Heart left ventricle (tissue), 16 donors: ENCODE measurements around the gene DEPDC5. TPM values are rescaled to one million over a fixed set of nuclear protein-coding genes. Genes with fewer than 3 reads are reported as not detected.
"Not testable (repeated sequence)": the region's sequence is repeated elsewhere in the genome, so short reads cannot be mapped to it uniquely, and the experiment has no call there.

Experiments used
- ATAC-seq, 4 donors: fragments of 200-7000 bp; cut with Tn5 transposase; one replicate each; pipeline ENCODE4 v1.9.1; 2020 to 2022; ENCODE audit warnings: moderate library complexity in 4 of 4, mild to moderate bottlenecking in 3 of 4, moderate number of reproducible peaks in 1 of 4
- DNase-seq, 5 donors: peaks; one replicate each; pipeline ENCODE4 v3.0.0-alpha.2; 2020
- H3K27ac ChIP-seq, 12 donors: fragments of 200-600 bp; sonication (generic) in 4 of 12; one replicate each; pipeline versions ENCODE4 v1.5.0 to v1.8.0; 2016 to 2022; ENCODE audit warnings: mild to moderate bottlenecking in 2 of 12
- H3K27me3 ChIP-seq, 9 donors: fragments of 200-600 bp; sonication (generic) in 2 of 9; one replicate each; pipeline versions ENCODE4 v1.5.1 to v1.8.0; 2016 to 2022; ENCODE audit warnings: mild to moderate bottlenecking in 3 of 9
- H3K36me3 ChIP-seq, 9 donors: fragments of 200-600 bp; sonication (generic) in 2 of 9; one replicate each; pipeline versions ENCODE4 v1.5.0 to v1.8.0; 2018 to 2022; ENCODE audit warnings: mild to moderate bottlenecking in 2 of 9
- H3K4me1 ChIP-seq, 12 donors: fragments of 200-600 bp; sonication (generic) in 4 of 12; one replicate each; pipeline versions ENCODE4 v1.5.0 to v1.8.0; 2016 to 2022; ENCODE audit warnings: mild to moderate bottlenecking in 3 of 12
- H3K4me3 ChIP-seq, 12 donors: fragments of 200-600 bp; sonication (generic) in 4 of 12; one replicate each; pipeline versions ENCODE4 v1.5.0 to v1.8.0; 2017 to 2022; ENCODE audit warnings: mild to moderate bottlenecking in 9 of 12, moderate library complexity in 4 of 12
- H3K9me3 ChIP-seq, 12 donors: fragments of 200-600 bp; sonication (generic) in 4 of 12; one replicate each; pipeline versions ENCODE4 v1.5.0 to v1.8.0; 2016 to 2022; ENCODE audit warnings: mild to moderate bottlenecking in 1 of 12
- POLR2A ChIP-seq, 2 donors: fragments of 450-650 bp; IDR thresholded peaks; one replicate each; pipeline ENCODE4 v1.6.1; 2017; ENCODE audit warnings: antibody characterized with exemption in 2 of 2, mild to moderate bottlenecking in 2 of 2, moderate library complexity in 2 of 2
- WGBS, 4 donors: extraction: QIAGEN DNeasy Blood & Tissue Kit in 2 of 4; methylation state at CpG; one replicate each; pipeline versions ENCODE4 v1.1.5 to v1.1.7; 2013 to 2018; 5-methylcytosine and 5-hydroxymethylcytosine counted together
- intact Hi-C, 10 donors: fragments of 100-400 bp; cut with DNase I; formaldehyde crosslinking; loops; one replicate each; pipeline versions ENCODE4 v1.11.1 to v1.14.2; 2022
- polyA plus RNA-seq, 2 donors: library from polyadenylated mRNA; stranded (reverse); fragments of 200-250 nt; gene quantifications; one replicate each; pipeline ENCODE4 v1.2.3, GENCODE V29; 2013
- total RNA-seq, 9 donors: library from RNA; depleted of rRNA in 2 of 9; stranded (reverse); fragments of >200 nt in 2 of 9; fragmentation: NEBNext Ultra II Directional in 3 of 9; extraction: Animal tissue kit (Norgen Biotek cat#: 25700) in 3 of 9; gene quantifications; one replicate each; pipeline versions ENCODE4 v1.1.0 to v1.2.4, GENCODE V29; 2016 to 2023
- TF ChIP-seq, protein P1 (sequence below), 12 donors: fragments of 200-600 bp; sonication (generic) in 4 of 12; IDR thresholded peaks; one replicate each; pipeline versions ENCODE4 v1.5.0 to v1.8.0; 2018 to 2022; ENCODE audit warnings: antibody characterized with exemption in 12 of 12, mild to moderate bottlenecking in 5 of 12
- donor health status: ischemic (EF 13 %, LVEDD 7.1; RV severe dilation, severe dysfunction).
- donor health status: healthy with polysubstance abuse.
- donor health status: DM: no; HTN: yes; CAD: no.
- donor health status: DM: no; HTN: no; CAD: no.
- donor health status: ischemic (EF 25% LVEDD 6.9; RV normal size, moderate dysfunction).
- donor health status: ischemic (EF 25% LVEDD 5.7; RV mildly dilated, moderate dysfunction).
- donor health status: healthy.
- donor health status: DM: yes; HTN: yes; CAD: no.
- donor health status: ischemic (EF 35%, LVEDD 5.7; RV mildly dilated, moderate dysfunction).
- donor health status: nonischemic (EF 11% LVEDD 7.7; RV severe dilation, severe dysfunction).
- donor health status: DM: yes; HTN: yes; CAD: no.
- donor health status: PGD.
- donor health status: ischemic (EF 29% LVEDD 5.4; RV normal size, mild dysfunction).
- donor health status: nonischemic (EF 23%, LVEDD 6.1; RV moderate dilation, normal function).

DEPDC5 gene
- total and polyA plus RNA-seq, 11 donors = 5.7 to 21.4 (median 10.4) TPM

DNA sequence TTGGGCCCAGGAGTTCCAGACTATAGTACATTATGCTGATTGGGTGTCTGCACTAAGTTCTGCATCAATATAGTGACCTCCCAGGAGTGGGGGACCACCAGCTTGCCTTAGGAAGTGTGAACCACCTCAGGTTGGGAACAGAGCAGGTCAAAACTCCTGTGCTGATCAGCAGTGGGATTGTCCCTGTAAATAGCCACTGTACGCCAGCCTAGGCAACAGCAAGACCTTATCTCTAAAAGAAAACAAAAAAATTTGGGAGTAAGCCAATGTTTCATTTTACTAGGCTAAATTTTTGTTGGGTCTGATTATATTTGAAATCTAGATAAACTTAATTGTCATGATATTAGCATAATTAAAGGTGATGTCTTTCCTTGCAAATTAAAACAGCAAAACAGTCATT, 3.4 kb downstream of the DEPDC5 start:
- Histone ChIP-seq H3K27me3 (no peaks in the 10 kb centered on the region), H3K9me3 (no peaks in the 10 kb centered on the region), H3K36me3 (peaks cover 0 to 50% (median 37%) of the 10 kb centered on the region in 9 donors), H3K4me3 (no peak overlapping the region), H3K4me1 (peaks cover 3 to 27% (median 22%) of the 10 kb centered on the region in 12 donors), H3K27ac (no peak overlapping the region)
- intact Hi-C loops = loop anchor here in 3 of 10 donors (10.0 kb wide), 3 partner anchors 92 to 262 kb away; partner anchors contain the start of genes PISD (in 2 of the 3), SFI1 (in 1 of the 3) and YWHAH (in 1 of the 3)
- TF ChIP-seq, protein P1, sequence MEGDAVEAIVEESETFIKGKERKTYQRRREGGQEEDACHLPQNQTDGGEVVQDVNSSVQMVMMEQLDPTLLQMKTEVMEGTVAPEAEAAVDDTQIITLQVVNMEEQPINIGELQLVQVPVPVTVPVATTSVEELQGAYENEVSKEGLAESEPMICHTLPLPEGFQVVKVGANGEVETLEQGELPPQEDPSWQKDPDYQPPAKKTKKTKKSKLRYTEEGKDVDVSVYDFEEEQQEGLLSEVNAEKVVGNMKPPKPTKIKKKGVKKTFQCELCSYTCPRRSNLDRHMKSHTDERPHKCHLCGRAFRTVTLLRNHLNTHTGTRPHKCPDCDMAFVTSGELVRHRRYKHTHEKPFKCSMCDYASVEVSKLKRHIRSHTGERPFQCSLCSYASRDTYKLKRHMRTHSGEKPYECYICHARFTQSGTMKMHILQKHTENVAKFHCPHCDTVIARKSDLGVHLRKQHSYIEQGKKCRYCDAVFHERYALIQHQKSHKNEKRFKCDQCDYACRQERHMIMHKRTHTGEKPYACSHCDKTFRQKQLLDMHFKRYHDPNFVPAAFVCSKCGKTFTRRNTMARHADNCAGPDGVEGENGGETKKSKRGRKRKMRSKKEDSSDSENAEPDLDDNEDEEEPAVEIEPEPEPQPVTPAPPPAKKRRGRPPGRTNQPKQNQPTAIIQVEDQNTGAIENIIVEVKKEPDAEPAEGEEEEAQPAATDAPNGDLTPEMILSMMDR (IDR thresholded peaks at IDR 0.05) = no peak
- ATAC-seq (no peak), DNase-seq (no peak)
- 32 to 40% (median 34%) methylated on average over 1 of the region's 1 CpG for WGBS, 4 donors

DNA sequence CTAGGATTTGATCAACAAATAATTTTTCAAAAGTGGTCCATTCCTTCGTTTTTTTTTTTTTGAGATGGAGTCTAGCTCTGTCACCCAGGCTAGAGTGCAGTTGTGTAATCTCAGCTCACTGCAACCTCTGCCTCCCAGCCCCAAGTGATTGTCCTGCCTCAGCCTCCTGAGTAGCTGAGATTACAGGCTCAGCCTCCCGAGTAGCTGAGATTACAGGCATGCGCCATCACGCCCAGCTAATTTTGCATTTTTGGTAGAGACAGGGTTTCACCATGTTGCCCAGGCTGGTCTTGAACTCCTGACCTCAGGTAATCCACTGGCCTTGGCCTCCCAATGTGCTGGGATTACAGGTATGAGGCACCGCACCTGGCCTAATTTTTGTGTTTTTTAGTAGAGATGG, 5.0 kb downstream of the DEPDC5 start:
- Histone ChIP-seq H3K36me3 (peaks cover 0 to 66% (median 51%) of the 10 kb centered on the region in 9 donors), H3K4me1 (peaks cover 0 to 17% (median 11%) of the 10 kb centered on the region in 12 donors)
- intact Hi-C loops = loop anchor here in 3 of 10 donors (10.0 kb wide), 3 partner anchors 94 to 264 kb away; partner anchors contain the start of genes PISD (in 2 of the 3), SFI1 (in 1 of the 3) and YWHAH (in 1 of the 3)
- WGBS, 4 donors = 89 to 91% (median 90%) methylated on average over 5 of the region's 5 CpGs
- H3K4me3 ChIP-seq, H3K9me3 ChIP-seq, H3K27ac ChIP-seq, H3K27me3 ChIP-seq, DNase-seq, ATAC-seq: not testable (repeated sequence)

DNA sequence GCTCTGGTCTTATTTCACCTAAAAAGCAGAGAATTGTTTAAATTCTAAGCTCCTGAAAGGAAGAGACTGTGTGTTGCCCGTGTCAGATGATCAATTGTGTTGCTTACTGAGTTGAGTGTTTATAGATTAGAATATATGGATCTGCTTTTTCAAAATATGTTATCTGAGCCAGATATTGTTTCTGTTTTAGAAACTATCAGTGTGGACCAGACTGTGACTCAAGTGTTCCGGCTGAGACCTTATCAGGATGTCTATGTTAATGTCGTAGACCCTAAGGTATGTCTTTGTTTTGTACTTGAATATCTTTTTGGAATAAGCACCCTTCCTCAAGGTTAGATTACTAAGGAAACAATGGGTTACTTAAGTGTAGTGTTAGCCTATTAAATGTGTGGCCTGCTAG, 11.0 kb downstream of the DEPDC5 start:
- intact Hi-C loops = no loop called here

DNA sequence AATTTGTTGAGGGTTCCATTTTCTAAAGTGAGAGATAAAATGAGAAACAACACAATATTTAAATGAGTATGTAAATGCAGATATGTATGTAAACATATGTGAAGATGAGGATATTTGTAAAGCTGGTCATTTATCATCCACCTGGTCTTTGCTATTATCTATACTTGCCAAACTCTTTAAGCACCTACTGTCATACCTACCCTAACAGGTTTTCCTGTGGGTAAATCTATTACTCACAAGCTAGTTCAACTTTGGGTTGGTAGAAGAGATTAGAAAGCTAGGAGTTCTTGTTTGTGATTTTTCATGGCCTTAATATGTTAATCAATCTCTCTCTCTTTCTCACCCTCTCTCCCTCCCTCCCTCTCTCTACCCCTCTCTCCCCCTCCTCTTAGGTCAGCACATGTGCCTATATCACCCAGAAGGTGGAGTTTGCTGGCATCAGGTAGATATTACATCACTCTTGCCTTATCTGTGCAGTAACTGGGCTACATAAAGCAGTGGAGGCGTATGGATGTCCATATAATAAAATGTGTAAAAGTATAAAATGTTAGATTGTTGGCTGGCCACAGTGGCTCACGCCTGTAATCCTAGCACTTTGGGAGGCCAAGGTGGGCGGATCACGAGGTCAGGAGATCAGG, 14.7 kb downstream of the DEPDC5 start:
- no peak overlapping the region for H3K27ac ChIP-seq
- 96 to 97% (median 97%) methylated on average over 4 of the region's 4 CpGs for WGBS, 4 donors
- intact Hi-C loops = no loop called here
- H3K4me3 ChIP-seq = no peak overlapping the region
- TF ChIP-seq, protein P1 (IDR thresholded peaks at IDR 0.05) = no peak
- TF ChIP-seq POLR2A (IDR thresholded peaks at IDR 0.05) = no peak
- DNase-seq = no peak
- no peaks in the 10 kb centered on the region for H3K27me3 ChIP-seq
- H3K9me3 ChIP-seq = no peaks in the 10 kb centered on the region
- ATAC-seq = no peak
- peaks cover 0 to 98% (median 87%) of the 10 kb centered on the region in 9 donors for H3K36me3 ChIP-seq
- no peaks in the 10 kb centered on the region for H3K4me1 ChIP-seq

More for the DNA sequence above, 11.0 kb downstream of the DEPDC5 start:
- no peaks in the 10 kb centered on the region for H3K4me1 ChIP-seq
- no peak for DNase-seq
- no peak for ATAC-seq
- H3K27me3 ChIP-seq = no peaks in the 10 kb centered on the region
- H3K4me3 ChIP-seq = no peak overlapping the region
- no peak for TF ChIP-seq POLR2A (IDR thresholded peaks at IDR 0.05)
- TF ChIP-seq, protein P1 (IDR thresholded peaks at IDR 0.05) = no peak
- H3K27ac ChIP-seq = no peak overlapping the region
- H3K36me3 ChIP-seq = peaks cover 0 to 100% (median 86%) of the 10 kb centered on the region in 9 donors
- no peaks in the 10 kb centered on the region for H3K9me3 ChIP-seq
- 87 to 91% (median 91%) methylated on average over 3 of the region's 3 CpGs for WGBS, 4 donors
